Measurements from ENCODE around the gene WRAP53.

Gene WRAP53

DNA sequence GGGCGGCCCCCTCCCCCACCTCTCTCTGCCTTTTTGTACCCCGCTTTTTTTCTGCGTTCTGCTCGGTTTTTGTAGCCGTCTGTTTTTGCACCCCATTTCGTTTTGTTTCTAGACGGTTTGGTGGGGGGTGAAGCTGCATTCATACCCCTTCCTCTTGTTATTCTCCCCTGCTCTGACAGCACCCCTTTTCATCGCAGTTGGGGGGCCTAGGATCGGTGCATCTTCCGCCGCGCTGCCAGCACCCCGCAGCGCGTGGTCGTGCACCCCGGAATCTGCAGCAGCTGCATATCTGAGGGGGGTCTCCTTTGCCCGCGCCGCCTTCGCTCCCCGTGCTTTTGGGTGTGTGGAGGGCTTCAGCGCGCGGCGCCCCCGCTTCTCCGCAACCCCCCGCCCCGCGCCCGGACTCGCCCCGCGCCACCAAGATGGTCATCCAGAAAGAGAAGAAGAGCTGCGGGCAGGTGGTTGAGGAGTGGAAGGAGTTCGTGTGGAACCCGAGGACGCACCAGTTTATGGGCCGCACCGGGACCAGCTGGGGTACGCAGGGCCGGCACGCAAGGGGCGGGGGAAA lies 37.1 kb upstream of the WRAP53 start:
- DNase-seq (ENCODE audit: low read depth): no peak
- TF ChIP-seq CTCF (IDR thresholded peaks at IDR 0.05; ENCODE audit: insufficient read depth, low read depth, low read length, missing control alignments): no peak
- H3K4me3 ChIP-seq (ENCODE audit: low read length): peak overlapping the region; percentile 19

DNA sequence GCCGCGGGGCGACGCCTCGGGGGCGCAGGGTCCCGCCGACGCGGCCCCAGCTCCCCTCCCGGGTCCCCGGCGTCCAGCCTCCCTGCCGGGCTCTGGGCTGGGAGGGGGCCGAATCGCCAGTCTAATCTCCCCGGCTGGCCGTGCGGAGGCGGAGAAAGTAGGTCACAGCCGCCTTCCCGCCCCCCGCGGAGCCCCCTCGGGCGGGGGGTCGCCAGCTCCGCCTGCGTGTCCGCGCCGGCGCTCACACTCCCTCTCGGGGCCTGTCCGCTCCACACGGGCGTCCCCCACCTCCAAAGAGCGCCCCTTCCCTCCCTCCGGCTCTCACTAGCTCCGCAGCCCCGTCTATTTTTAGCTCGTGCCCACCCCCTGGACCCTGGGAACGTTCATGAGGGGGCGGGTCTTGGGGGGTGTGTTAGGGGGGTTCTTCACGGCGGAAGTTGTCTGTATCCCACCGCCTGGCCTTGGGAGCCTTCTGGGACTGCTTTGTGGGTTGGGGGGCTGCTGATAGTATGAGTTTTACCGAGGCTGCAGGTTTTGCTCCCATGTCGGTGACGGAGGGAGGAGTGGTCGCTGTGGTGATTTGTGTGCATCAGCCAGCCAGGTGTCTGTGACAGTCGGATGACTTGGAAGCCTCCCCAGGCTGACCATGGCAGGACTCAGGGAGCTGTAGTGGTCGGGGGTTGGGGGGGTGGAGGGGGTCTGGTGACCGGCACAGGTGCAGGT lies 36.5 kb upstream of the WRAP53 start:
- H3K4me3 ChIP-seq (ENCODE audit: low read length): no peak overlapping the region
- no peak for TF ChIP-seq CTCF (IDR thresholded peaks at IDR 0.05; ENCODE audit: insufficient read depth, low read depth, low read length, missing control alignments)
- DNase-seq (ENCODE audit: low read depth): no peak

DNA sequence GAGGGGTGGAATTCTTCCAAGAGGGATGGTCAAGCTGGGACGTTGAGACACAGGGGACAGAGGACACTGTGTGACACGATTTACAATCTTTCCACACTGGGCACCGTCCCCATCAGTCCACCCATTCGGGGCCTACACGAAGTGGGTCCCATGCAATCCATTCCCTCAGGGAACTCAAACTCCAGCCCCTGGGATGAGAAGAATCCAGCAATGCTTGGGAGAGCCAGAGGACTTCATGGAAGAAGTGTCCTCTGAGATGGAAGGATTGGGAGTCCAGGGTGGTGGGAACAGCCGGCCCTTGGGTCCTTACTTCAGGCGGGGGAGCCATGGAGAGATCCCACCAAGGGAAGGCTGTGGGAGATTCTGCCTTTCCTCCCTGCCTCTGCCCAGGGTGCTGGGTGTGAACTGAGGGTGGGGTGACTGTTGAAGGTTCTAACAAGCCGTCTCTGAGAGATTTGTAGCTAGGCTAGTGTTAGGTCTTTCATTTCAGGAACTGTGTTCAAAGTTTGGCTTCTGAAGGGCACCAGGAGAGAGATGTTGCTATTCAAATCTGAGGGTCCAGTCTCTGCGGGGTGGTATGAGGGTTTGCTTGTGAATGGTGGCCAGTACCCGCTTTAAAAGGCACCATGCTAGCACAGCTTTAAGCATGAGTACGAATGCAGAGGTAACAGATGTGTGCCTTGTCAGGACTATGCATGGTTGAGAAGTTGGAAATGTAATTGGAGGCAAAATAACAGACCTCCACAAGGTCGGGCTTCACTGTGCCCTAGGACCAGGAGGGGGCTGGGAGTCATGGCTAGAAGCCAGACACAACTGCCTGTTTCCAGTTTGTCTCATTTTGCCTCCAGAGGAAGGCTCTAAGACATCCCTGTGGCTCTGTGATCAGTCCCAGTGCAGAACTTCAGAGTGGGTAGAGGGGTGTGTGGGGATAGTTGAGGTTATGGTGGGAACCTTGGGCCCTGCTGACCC lies 35.6 kb upstream of the WRAP53 start:
- H3K4me3 ChIP-seq (ENCODE audit: low read length): no peak overlapping the region
- TF ChIP-seq CTCF (IDR thresholded peaks at IDR 0.05; ENCODE audit: insufficient read depth, low read depth, low read length, missing control alignments): no peak
- no peak for DNase-seq (ENCODE audit: low read depth)

DNA sequence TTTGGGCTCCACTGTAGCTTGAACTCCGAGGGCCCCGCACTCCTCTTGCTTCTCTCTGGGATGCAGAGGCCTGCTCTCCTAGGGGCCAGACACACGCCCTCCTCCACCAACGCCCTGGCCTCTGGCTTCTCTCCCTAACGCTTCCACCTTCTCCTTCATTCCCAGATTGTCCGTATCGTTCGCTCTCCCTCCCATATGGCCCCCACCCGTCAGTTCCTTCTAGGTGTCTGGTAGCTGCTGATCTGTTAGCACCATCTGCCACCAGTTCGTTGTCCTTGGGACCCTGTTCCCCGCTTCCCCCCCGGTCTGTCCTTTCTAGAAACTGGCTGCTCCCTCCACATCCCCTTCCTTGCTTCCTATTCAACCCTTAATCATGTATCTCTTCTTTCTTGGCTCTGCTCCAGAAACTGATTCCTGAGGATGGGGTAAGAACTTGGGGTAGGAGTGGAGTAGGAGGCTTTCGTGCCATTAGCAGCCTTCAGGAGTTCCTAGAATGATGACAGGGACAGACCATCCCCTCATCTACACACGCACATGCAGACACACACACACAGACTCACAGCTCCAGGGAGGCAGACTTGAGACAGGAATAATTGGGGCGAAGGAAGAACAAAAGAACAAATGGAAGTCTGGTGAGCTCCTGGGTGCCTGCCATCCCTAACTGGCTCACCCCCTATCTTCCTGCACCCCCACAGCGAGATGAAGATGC lies 33.3 kb upstream of the WRAP53 start:
- no peak overlapping the region for H3K4me3 ChIP-seq (ENCODE audit: low read length)
- no peak for DNase-seq (ENCODE audit: low read depth)
- no peak for TF ChIP-seq CTCF (IDR thresholded peaks at IDR 0.05; ENCODE audit: insufficient read depth, low read depth, low read length, missing control alignments)

- no peak for DNase-seq (ENCODE audit: low read depth)
- no peak overlapping the region for H3K4me3 ChIP-seq (ENCODE audit: low read length)
- TF ChIP-seq CTCF (IDR thresholded peaks at IDR 0.05; ENCODE audit: insufficient read depth, low read depth, low read length, missing control alignments): no peak
Observed at GRCh38 chr17:7655541-7655840, 32.8 kb upstream of the WRAP53 start.

- DNase-seq (ENCODE audit: low read depth): no peak
- no peak overlapping the region for H3K4me3 ChIP-seq (ENCODE audit: low read length)
- no peak for TF ChIP-seq CTCF (IDR thresholded peaks at IDR 0.05; ENCODE audit: insufficient read depth, low read depth, low read length, missing control alignments)
Observed at GRCh38 chr17:7656958-7657609, 31.2 kb upstream of the WRAP53 start.
